IMR-90 (cell line): ENCODE results near the gene DOHH.

Experiments
- CEBPB ChIP-seq: IDR thresholded peaks from 2 replicates; pipeline ENCODE4 v1.6.1; 2012; ENCODE audit warnings: low read depth, low read length, improper control_type of control experiment
- FOS ChIP-seq: fragments of 150-350 bp; IDR thresholded peaks from 2 replicates; pipeline ENCODE4 v1.6.1; 2016; ENCODE audit warnings: low read depth, low read length
- MAFK ChIP-seq: IDR thresholded peaks from 2 replicates; pipeline ENCODE4 v1.6.1; 2012; ENCODE audit warnings: low read depth, low read length, improper control_type of control experiment
- MXI1 ChIP-seq: IDR thresholded peaks from 2 replicates; pipeline ENCODE4 v1.6.1; 2012; ENCODE audit warnings: low read depth, mild to moderate bottlenecking, low read length, moderate library complexity, borderline replicate concordance
- POLR2A ChIP-seq: IDR thresholded peaks from 2 replicates; pipeline ENCODE4 v1.6.1; 2012; ENCODE audit warnings: mild to moderate bottlenecking, low read depth, low read length
- RAD21 ChIP-seq: IDR thresholded peaks from 2 replicates; pipeline ENCODE4 v1.6.1; 2012; ENCODE audit warnings: low read length, improper control_type of control experiment
- RCOR1 ChIP-seq: IDR thresholded peaks from 2 replicates; pipeline ENCODE4 v1.6.1; 2012; ENCODE audit warnings: mild to moderate bottlenecking, low read length, improper control_type of control experiment; ENCODE audit not compliant: insufficient replicate concordance
- SMC3 ChIP-seq: fragments of 150-350 bp; IDR thresholded peaks from 2 replicates; pipeline ENCODE4 v1.6.1; 2016; ENCODE audit warnings: low read depth, mild to moderate bottlenecking, antibody characterized with exemption, low read length, moderate library complexity
- TF ChIP-seq, protein P1 (sequence below): conservative IDR thresholded peaks from 2 replicates; pipeline ENCODE4 v1.5.1; 2012; ENCODE audit warnings: mild to moderate bottlenecking, low read depth, low read length, improper control_type of control experiment
- TF ChIP-seq, protein P2 (sequence below): fragments of 150-350 bp; IDR thresholded peaks from 2 replicates; pipeline ENCODE4 v1.6.1; 2017; ENCODE audit warnings: mild to moderate bottlenecking, antibody characterized with exemption, low read length, low read depth

DNA sequence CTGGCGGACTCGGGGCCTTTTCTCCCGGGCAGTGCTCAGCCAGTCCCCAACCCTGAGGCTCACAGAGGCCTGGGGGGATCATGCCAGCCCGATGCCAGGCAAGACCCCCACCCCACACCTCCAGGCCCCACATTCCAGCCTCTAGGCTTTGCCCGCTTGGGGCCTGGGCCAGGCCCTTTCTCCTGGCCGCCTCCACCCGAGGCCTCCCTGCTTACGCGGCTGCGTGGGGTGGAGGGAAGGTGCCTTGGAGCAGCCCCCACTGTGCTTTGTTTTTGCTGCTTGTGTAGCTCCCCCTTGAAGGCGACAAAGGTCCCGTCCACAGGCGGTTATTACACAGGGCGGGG, 58.5 kb downstream of the DOHH start:
- TF ChIP-seq, protein P1, sequence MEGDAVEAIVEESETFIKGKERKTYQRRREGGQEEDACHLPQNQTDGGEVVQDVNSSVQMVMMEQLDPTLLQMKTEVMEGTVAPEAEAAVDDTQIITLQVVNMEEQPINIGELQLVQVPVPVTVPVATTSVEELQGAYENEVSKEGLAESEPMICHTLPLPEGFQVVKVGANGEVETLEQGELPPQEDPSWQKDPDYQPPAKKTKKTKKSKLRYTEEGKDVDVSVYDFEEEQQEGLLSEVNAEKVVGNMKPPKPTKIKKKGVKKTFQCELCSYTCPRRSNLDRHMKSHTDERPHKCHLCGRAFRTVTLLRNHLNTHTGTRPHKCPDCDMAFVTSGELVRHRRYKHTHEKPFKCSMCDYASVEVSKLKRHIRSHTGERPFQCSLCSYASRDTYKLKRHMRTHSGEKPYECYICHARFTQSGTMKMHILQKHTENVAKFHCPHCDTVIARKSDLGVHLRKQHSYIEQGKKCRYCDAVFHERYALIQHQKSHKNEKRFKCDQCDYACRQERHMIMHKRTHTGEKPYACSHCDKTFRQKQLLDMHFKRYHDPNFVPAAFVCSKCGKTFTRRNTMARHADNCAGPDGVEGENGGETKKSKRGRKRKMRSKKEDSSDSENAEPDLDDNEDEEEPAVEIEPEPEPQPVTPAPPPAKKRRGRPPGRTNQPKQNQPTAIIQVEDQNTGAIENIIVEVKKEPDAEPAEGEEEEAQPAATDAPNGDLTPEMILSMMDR: no peak
- TF ChIP-seq POLR2A (no peak), CEBPB (no peak), MXI1 (no peak), FOS (no peak), SMC3 (no peak), RCOR1 (no peak), RAD21 (no peak), MAFK (no peak)
- TF ChIP-seq, protein P2, sequence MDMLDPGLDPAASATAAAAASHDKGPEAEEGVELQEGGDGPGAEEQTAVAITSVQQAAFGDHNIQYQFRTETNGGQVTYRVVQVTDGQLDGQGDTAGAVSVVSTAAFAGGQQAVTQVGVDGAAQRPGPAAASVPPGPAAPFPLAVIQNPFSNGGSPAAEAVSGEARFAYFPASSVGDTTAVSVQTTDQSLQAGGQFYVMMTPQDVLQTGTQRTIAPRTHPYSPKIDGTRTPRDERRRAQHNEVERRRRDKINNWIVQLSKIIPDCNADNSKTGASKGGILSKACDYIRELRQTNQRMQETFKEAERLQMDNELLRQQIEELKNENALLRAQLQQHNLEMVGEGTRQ: no peak
